Raji (cell line): ENCODE measurements around the gene ZCCHC7.

Source experiments
- POLR2A ChIP-seq: IDR thresholded peaks from 2 replicates; pipeline ENCODE4 v1.6.1; 2011; ENCODE audit warnings: low read depth, low read length, control low read depth; ENCODE audit not compliant: insufficient read depth

The ZCCHC7 gene

DNA sequence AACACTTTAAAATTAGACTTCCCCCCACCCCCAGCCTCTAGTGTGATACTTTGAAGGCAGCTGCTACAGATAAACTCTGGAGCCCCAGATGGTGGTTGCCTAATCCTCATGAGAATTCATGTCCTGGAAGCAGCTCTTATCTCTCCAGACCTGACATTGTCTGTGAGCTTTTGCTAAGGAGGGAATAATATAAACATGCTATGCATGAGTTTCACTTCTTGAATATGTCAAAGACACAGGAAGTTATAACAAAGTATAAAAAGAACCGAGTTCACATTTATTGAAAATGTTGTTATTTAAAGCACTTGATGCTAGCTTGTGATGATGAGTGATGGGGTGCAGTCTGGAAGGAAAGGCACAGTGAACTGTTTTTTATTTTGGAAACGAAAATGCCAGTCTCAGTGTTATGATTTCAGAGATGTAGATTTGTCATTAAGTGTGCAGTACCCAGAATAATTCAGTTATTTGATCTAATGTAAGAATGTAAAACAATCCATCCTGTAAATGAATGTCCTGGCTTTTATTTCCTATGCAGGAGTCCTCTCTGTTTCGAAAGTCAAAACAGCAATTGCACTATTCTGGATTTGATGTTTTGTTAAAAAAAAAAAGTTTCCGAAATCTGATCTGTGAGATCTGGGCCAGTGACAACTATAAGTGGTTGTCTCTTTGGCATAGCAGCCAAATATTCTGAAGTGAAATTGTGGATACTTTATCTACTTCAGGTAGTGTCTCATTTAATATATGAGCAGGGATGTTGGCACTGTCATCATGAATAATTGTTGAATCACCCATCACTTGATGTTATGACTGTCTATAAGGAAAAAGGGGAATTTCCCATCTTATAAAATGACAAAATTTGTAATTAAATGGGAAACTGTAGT lies 77.0 kb downstream of the ZCCHC7 start:
- TF ChIP-seq POLR2A, result no peak

DNA sequence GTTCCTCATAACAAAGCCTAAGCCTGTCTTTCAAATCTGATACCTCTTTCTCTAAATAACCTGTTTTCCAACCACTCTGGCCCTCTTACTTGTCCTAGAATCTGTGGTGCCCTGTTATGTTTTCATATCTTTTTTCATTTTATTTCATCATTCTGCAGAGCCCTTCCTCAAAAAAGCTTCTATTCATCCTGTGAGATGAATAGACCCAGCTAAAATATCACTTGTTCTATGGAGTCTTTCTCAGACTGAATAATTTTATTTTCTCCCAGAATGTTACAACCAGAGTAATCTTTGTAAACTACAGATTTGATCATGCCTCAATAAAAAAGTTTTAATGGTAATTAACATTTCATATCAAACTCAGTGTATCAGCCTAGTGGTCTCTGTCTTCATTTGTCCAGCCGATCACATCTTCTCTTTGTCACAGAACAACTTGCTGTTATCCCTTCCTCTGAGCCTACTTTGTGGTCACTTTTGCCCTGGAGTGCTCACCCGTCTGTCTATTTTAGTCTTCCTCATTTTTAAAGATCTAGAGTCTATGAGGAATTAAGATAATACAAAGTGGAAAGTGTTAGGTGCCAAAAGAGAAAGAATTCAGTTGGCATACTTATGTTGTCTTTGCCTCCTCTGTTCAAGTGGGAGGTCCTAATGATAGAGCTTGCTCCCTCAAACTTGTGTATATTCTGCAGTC lies 77.8 kb downstream of the ZCCHC7 start:
- TF ChIP-seq POLR2A, result no peak

GRCh38 chr9:37198831-37199230 lies 78.5 kb downstream of the ZCCHC7 start:
- peak; percentile 56 for TF ChIP-seq POLR2A

DNA sequence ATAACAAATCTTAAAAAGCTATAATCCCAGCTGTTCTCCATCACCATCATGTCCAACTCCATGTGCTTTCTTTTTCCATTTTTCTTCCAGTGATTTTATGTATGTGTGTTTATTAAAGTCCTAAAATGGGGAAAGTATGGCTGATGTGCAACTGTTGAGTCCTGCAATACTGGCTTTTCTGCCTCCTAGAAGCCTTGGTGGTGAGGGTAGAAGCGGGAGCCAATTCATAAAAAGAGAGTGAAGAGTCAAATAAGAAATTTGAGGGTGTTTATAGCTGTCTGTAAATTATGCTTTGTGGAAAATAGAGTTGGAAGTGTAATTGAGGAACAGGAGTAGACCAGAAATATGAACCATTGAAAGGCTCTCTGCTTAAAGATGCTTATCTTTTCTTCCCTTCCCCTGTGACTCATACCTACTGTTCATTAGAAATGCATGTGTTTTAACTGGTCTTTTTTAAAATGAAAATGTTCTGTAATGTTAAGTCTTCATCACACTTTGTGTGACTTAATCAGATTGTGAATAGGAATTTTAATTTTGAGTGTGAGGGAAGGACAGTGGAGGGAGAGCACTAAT lies 80.1 kb downstream of the ZCCHC7 start:
- TF ChIP-seq POLR2A, result peak; percentile 26; the same call in 1 of the 2 replicates

- TF ChIP-seq POLR2A, result no peak
Measured at GRCh38 chr9:37201581-37201980, 81.2 kb downstream of the ZCCHC7 start.

DNA sequence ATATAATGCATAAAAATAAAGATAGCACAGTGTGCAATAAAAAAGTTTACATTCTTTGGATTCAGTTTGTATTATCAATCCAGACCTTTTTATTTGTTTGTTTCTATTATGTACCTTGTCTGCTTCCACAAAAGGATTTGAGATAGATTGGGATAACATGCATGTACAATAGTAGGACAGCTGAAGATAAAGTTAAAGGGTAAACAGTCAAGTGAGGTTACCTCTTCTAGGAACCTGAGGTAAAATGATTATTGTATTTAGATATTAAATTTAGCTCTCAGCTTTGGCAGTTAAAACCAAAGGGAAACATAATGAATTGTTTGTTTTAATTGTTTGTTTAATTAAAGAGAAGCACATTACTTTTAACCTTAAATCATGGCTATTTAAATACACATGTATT lies 81.7 kb downstream of the ZCCHC7 start:
- TF ChIP-seq POLR2A, result no peak

- TF ChIP-seq POLR2A, result no peak
Measured at GRCh38 chr9:37206121-37206620, 85.8 kb downstream of the ZCCHC7 start.

- no peak for TF ChIP-seq POLR2A
Measured at GRCh38 chr9:37209431-37210386, 89.3 kb downstream of the ZCCHC7 start.

- no peak for TF ChIP-seq POLR2A
Measured at GRCh38 chr9:37210737-37211523, 90.6 kb downstream of the ZCCHC7 start.

GRCh38 chr9:37212435-37212834 lies 92.1 kb downstream of the ZCCHC7 start:
- no peak for TF ChIP-seq POLR2A

DNA sequence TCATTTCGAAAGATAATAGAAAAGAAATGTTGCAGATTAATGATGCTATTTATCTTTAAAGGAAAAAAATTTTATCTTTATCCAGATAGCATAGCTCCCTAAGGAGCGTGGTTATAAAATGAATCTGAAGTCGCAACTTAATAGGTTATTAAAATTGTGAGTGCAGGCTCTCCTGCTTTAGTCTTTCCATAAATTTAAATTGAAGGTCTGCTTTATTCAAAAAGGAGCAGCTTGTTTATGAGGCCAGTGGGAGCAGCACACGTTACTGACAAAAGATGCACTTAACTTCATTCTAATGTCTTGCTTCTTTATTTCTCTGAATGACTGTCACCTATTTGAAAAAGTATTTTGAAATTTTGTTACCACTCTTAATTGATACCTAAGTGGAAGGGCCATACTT lies 95.0 kb downstream of the ZCCHC7 start:
- no peak for TF ChIP-seq POLR2A

GRCh38 chr9:37215830-37216229 lies 95.5 kb downstream of the ZCCHC7 start:
- no peak for TF ChIP-seq POLR2A

DNA sequence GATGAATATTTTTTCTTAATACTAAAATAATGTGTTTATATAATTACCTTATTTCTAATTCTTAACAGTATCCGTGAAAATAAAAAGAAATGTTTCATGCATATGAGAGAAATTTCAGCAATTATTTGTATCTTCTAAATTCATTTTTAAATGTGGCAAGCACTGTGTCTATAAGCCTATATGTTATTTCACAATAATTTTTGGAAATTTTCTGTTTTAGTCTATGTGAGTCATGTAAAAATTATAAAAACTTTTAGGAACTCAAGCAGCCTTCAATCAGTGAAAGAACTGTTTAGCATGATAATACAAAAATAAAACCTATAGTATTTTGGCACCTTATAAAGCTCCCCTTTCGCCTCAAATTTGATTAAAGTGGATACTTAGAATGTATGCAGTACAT lies 96.8 kb downstream of the ZCCHC7 start:
- TF ChIP-seq POLR2A, result no peak
